Adrenal gland (tissue), 5 donors: ENCODE data around the gene CEACAM1.

Experiments
- CTCF ChIP-seq, 6 experiments: fragments of 450-650 bp in 4 of 6; fragments of 200-600 bp in 2 of 6; sonication (generic) in 1 of 6; IDR thresholded peaks; 1 replicate in 5 of 6; 2 replicates in 1 of 6; pipeline versions ENCODE4 v1.5.1 to v1.8.0; 2016 to 2021; ENCODE audit warnings: antibody characterized with exemption in 6 of 6, mild to moderate bottlenecking in 2 of 6, moderate library complexity in 1 of 6
- POLR2A ChIP-seq, 2 donors: fragments of 450-650 bp; IDR thresholded peaks; one replicate each; pipeline ENCODE4 v1.6.1; 2017; ENCODE audit warnings: antibody characterized with exemption in 2 of 2, mild to moderate bottlenecking in 2 of 2, moderate library complexity in 1 of 2
- donor health status: DM: no; HTN: no; CAD: no.

DNA sequence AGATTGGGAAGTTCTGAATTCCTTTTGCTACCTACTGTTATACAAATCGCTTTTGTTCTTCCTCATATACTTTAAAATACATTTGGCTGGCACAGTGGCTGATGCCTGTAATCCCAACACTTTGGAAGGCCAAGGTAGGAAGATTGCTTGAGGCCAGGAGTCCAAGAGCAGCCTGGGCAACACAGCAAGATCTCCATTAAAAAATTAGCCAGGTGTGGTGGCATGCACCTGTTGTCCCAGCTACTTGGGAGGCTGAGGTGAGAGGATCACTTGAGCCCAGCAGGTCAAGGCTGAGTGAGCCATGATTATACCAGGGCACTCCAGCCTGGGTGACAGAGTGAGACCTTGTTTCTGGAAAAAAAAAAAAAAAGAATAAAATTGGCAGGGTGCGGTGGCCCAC is 51.2 kb downstream of the CEACAM1 start:
- TF ChIP-seq POLR2A (IDR thresholded peaks at IDR 0.05) (no peak), CTCF (IDR thresholded peaks at IDR 0.05) (no peak)
